OCI-LY7 (cell line): Measurements from ENCODE around the gene PRDM5. TPM values are rescaled to one million over a fixed set of nuclear protein-coding genes. Genes with fewer than 3 reads are reported as not detected.

Experiments used
- Bru-seq: library from RNA; stranded (reverse); fragments of 400-500 nt; gene quantifications from one replicate; lab custom pipeline; 2021; lab: Mats Ljungman, UMichigan
- BruChase-seq, 2 experiments: library from RNA; stranded (reverse); fragments of 400-500 nt; gene quantifications; one replicate each; lab custom pipeline; 2021; lab: Mats Ljungman, UMichigan
- BruUV-seq: library from RNA; stranded (reverse); fragments of 400-500 nt; replicated peaks from 2 replicates; lab custom pipeline; 2021; lab: Mats Ljungman, UMichigan
- CTCF ChIA-PET: fragments of 300-600 bp; sonication (Branson Sonifier 250); formaldehyde crosslinking; loops from one replicate; lab custom pipeline; 2022; ENCODE audit warnings: antibody characterized with exemption; ENCODE audit not compliant: unreplicated experiment; lab: Charles Lee
- POLR2A ChIA-PET: fragments of 300-600 bp; sonication (Branson Sonifier 250); formaldehyde crosslinking; loops from one replicate; lab custom pipeline; 2022; ENCODE audit warnings: antibody characterized with exemption; lab: Charles Lee
- DNase-seq: peaks from one replicate; pipeline ENCODE4 v3.0.0-alpha.2; 2015; ENCODE audit warnings: low spot score
- H2AFZ ChIP-seq: fragments of 200-600 bp; sonication (generic), shearing (Covaris generic); 2 replicates; pipeline ENCODE4 v1.6.1; 2014; ENCODE audit warnings: mild to moderate bottlenecking, antibody characterized with exemption, low read length, moderate library complexity
- H3K27ac ChIP-seq: fragments of 200-600 bp; sonication (generic); 2 replicates; pipeline ENCODE4 v1.5.1; 2014; ENCODE audit warnings: mixed run types, low read depth, mild to moderate bottlenecking, moderate library complexity, low read length, inconsistent platforms; ENCODE audit not compliant: poor library complexity, severe bottlenecking
- H3K36me3 ChIP-seq: fragments of 200-600 bp; sonication (generic); 2 replicates; pipeline ENCODE4 v1.6.1; 2014; ENCODE audit warnings: mild to moderate bottlenecking, antibody characterized with exemption, low read length, moderate library complexity, mixed read lengths; ENCODE audit not compliant: insufficient read depth
- H3K4me1 ChIP-seq: fragments of 200-600 bp; sonication (generic); 2 replicates; pipeline ENCODE4 v1.5.1; 2014; ENCODE audit warnings: mild to moderate bottlenecking, low read length; ENCODE audit not compliant: insufficient read depth, poor library complexity, severe bottlenecking
- H3K4me2 ChIP-seq: fragments of 200-600 bp; sonication (generic); 2 replicates; pipeline ENCODE4 v1.6.1; 2014; ENCODE audit warnings: mild to moderate bottlenecking, low read length
- H3K4me3 ChIP-seq: fragments of 200-600 bp; sonication (generic); 2 replicates; pipeline ENCODE4 v1.5.1; 2014; ENCODE audit warnings: mild to moderate bottlenecking, low read depth, low read length; ENCODE audit not compliant: poor library complexity, severe bottlenecking
- H3K79me2 ChIP-seq: fragments of 200-600 bp; sonication (generic); 2 replicates; pipeline ENCODE4 v1.6.1; 2016; ENCODE audit warnings: low read depth, mild to moderate bottlenecking, low read length, moderate library complexity, mixed read lengths; ENCODE audit not compliant: insufficient read depth
- H3K9me2 ChIP-seq: fragments of 200-600 bp; sonication (generic); 2 replicates; pipeline ENCODE4 v1.6.1; 2016; ENCODE audit warnings: mild to moderate bottlenecking, low read length, mixed read lengths; ENCODE audit not compliant: insufficient read depth
- H3K9me3 ChIP-seq: fragments of 200-600 bp; sonication (generic); 2 replicates; pipeline ENCODE4 v1.6.1; 2014; ENCODE audit warnings: mild to moderate bottlenecking, mixed run types, low read length, mixed read lengths
- H4K20me1 ChIP-seq: fragments of 200-600 bp; sonication (generic); 2 replicates; pipeline ENCODE4 v1.6.1; 2014; ENCODE audit warnings: mild to moderate bottlenecking, antibody characterized with exemption, low read length, moderate library complexity, mixed read lengths; ENCODE audit not compliant: insufficient read depth
- CTCF ChIP-seq: fragments of 200-600 bp; sonication (generic); conservative IDR thresholded peaks from 2 replicates; pipeline ENCODE4 v1.5.1; 2014; ENCODE audit warnings: mild to moderate bottlenecking, antibody characterized with exemption, low read length, moderate library complexity, mixed read lengths
- EZH2phosphoT487 ChIP-seq: fragments of 200-600 bp; sonication (generic); IDR thresholded peaks from 2 replicates; pipeline ENCODE4 v1.6.1; 2018; ENCODE audit warnings: low read depth, borderline replicate concordance, mild to moderate bottlenecking, mixed run types, antibody characterized with exemption, low read length, moderate library complexity, mixed read lengths
- intact Hi-C: fragments of 100-400 bp; cut with micrococcal nuclease; formaldehyde crosslinking; loops from one replicate; pipeline ENCODE4 v1.10.0; 2022; ENCODE audit not compliant: unreplicated experiment
- long read RNA-seq: library from polyadenylated mRNA; stranded (forward); transcript quantifications from one replicate; pipeline ENCODE4 v2.0.0, GENCODE V29; 2022
- total RNA-seq, 2 experiments: library from RNA; depleted of rRNA in 1 of 2; stranded (reverse); fragments of >200 nt in 1 of 2; shearing (Covaris generic) in 1 of 2; gene quantifications; 2 replicates each; pipeline ENCODE4 v1.2.3, GENCODE V29; 2014 to 2022

PRDM5 gene
- total RNA-seq (2014; rRNA removed; shearing (Covaris generic)) (0.22 TPM in 1 of 2 replicates, not detected in the other), total RNA-seq (2022) (0.44 and 0.76 TPM in 2 replicates), Bru-seq, nascent RNA (percentile 26 among the genes with signal in this experiment), BruChase-seq, experiment 1, labeled RNA remaining after a 6-hour chase (percentile 19 among the genes with signal in this experiment), BruChase-seq, experiment 2, labeled RNA remaining after a 2-hour chase (percentile 21 among the genes with signal in this experiment)
- long read RNA-seq: 0 reads

DNA sequence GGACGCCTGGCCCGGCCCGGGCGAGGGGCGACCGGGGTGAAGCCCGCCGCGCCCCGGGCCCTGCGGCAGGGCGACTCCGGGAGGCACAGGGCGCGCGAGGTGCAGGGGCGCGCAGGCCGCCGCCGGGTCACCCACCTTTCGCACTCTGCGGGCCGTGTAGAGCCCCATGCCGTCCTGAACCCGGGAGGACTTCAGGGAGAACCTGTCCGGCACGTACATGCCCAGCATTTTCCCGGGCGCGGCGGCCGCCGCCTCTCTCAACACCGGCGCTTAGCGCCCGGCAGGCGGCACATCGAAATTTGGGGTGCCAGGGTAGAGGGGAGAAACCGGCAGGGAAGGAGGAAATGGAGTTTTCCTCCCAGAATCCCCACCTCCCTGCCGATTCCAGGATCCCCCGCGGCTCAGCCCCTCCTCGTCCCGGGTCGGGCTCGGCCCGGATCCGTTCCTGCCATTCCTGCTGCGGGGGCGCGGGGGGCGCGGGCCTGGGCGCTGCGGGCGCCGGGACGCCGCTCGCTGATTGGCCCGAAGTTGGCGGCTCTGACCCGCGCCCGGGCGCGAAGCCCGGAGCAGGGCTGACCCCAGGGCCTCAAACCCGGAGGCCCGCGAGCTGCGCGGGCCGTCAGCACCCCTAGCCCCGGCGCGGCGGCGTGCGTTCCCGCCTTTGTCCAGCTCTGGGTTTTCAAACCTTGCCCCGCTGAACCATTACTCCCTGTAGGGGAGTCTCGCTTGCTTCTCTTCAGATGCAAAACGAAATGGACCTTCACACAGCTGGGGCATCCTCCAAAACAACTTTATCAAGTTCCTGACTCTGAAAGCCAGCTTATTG, at the start of gene PRDM5:
Gene PRDM5, minus strand, starts transcription at position 346 of the 826 bp plus-strand sequence. Its CDS starts 118 bp downstream, at position 228.
- DNase-seq: no peak
- TF ChIP-seq CTCF (no peak), EZH2phosphoT487 (no peak)
- CTCF ChIA-PET: no interaction called here
- BruUV-seq: no TSS peak
- H3K4me3 ChIP-seq: no peak within 1 kb of the TSS
- H3K9me2 ChIP-seq: no peaks in the 10 kb centered on the region
- no peaks in the 10 kb centered on the region for H3K79me2 ChIP-seq
- H3K36me3 ChIP-seq: no peaks in the 10 kb centered on the region
- peaks cover 5% of the 10 kb centered on the region for H3K4me1 ChIP-seq
- intact Hi-C loops: no loop called here
- no peak within 1 kb of the TSS for H3K27ac ChIP-seq
- H3K9me3 ChIP-seq: no peaks in the 10 kb centered on the region
- no peak within 1 kb of the TSS for H2AFZ ChIP-seq
- H3K4me2 ChIP-seq: no peak within 1 kb of the TSS
- no peaks in the 10 kb centered on the region for H4K20me1 ChIP-seq
- POLR2A ChIA-PET: no interaction called here

GRCh38 chr4:120971884-120972283, 49.4 kb upstream of the PRDM5 start:
- Histone ChIP-seq H3K27ac (no peak overlapping the region), H3K79me2 (no peaks in the 10 kb centered on the region), H3K36me3 (no peaks in the 10 kb centered on the region), H3K9me2 (no peaks in the 10 kb centered on the region), H2AFZ (no peak overlapping the region), H3K4me2 (no peak overlapping the region), H4K20me1 (no peaks in the 10 kb centered on the region), H3K4me3 (no peak overlapping the region), H3K4me1 (no peaks in the 10 kb centered on the region), H3K9me3 (no peaks in the 10 kb centered on the region)
- ChIA-PET CTCF (no interaction called here), POLR2A (no interaction called here)
- TF ChIP-seq CTCF: no peak
- no peak for TF ChIP-seq EZH2phosphoT487
- intact Hi-C loops: no loop called here
- no peak for DNase-seq
- no TSS peak for BruUV-seq

DNA sequence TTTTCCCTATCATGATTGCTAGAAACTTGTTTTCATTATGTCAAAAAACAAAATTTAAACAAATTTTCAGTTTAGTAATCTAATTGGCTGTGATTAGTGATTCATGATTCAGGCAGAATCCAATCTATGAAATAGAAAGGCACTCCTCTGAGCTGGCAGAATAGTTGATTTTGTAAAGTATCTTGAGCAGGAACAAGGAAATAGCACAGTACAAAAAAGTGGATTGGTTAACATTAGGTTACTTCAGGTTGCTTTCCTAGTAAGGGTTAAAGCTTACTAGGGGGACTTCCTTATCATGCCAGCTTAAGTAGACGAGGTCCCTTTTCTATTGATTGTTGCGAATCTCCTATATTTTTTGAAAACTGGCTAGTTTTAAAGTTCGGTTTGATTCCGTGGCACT, 43.4 kb upstream of the PRDM5 start:
- no peaks in the 10 kb centered on the region for H4K20me1 ChIP-seq
- no peak overlapping the region for H2AFZ ChIP-seq
- no peaks in the 10 kb centered on the region for H3K36me3 ChIP-seq
- ChIA-PET CTCF (no interaction called here), POLR2A (no interaction called here)
- TF ChIP-seq EZH2phosphoT487: no peak
- no peak for TF ChIP-seq CTCF
- H3K27ac ChIP-seq: no peak overlapping the region
- H3K9me2 ChIP-seq: no peaks in the 10 kb centered on the region
- no TSS peak for BruUV-seq
- DNase-seq: no peak
- no peaks in the 10 kb centered on the region for H3K9me3 ChIP-seq
- no peak overlapping the region for H3K4me2 ChIP-seq
- no peaks in the 10 kb centered on the region for H3K4me1 ChIP-seq
- H3K79me2 ChIP-seq: no peaks in the 10 kb centered on the region
- intact Hi-C loops: no loop called here
- no peak overlapping the region for H3K4me3 ChIP-seq
